Right lobe of liver (tissue), 6 donors: Measurements from ENCODE around the gene HPS4. TPM values are rescaled to one million over a fixed set of nuclear protein-coding genes. Genes with fewer than 3 reads are reported as not detected.

Experiments
- ATAC-seq, 4 donors: fragments of 200-7000 bp; cut with Tn5 transposase; one replicate each; pipeline ENCODE4 v1.9.1; 2020; ENCODE audit warnings: mild to moderate bottlenecking in 4 of 4, moderate library complexity in 4 of 4
- DNase-seq, 3 donors: peaks; one replicate each; pipeline ENCODE4 v3.0.0-alpha.2; 2020
- H3K27ac ChIP-seq, 3 donors: fragments of 200-600 bp; one replicate each; pipeline ENCODE4 v1.8.0; 2022
- H3K27me3 ChIP-seq, 2 donors: fragments of 200-600 bp; one replicate each; pipeline ENCODE4 v1.8.0; 2022
- H3K36me3 ChIP-seq, 4 donors: fragments of 200-600 bp; sonication (generic) in 1 of 4; one replicate each; pipeline versions ENCODE4 v1.5.1 to v1.8.0; 2017 to 2022; ENCODE audit warnings: control low read depth in 1 of 4
- H3K4me1 ChIP-seq, 4 donors: fragments of 200-600 bp; sonication (generic) in 1 of 4; one replicate each; pipeline versions ENCODE4 v1.5.1 to v1.8.0; 2017 to 2022; ENCODE audit warnings: control low read depth in 1 of 4
- H3K4me3 ChIP-seq, 3 donors: fragments of 200-600 bp; one replicate each; pipeline ENCODE4 v1.8.0; 2022
- H3K9me3 ChIP-seq, 4 donors: fragments of 200-600 bp; sonication (generic) in 1 of 4; one replicate each; pipeline versions ENCODE4 v1.5.1 to v1.8.0; 2017 to 2022; ENCODE audit warnings: control low read depth in 1 of 4
- POLR2A ChIP-seq: fragments of 450-650 bp; IDR thresholded peaks from one replicate; pipeline ENCODE4 v1.6.1; 2017; ENCODE audit warnings: antibody characterized with exemption, mild to moderate bottlenecking
- WGBS: methylation state at CpG from one replicate; pipeline ENCODE4 v1.1.6; 2018; ENCODE audit warnings: low coverage, low lambda C conversion rate; ENCODE audit not compliant: insufficient coverage; ENCODE audit errors: missing lambda C conversion rate; 5-methylcytosine and 5-hydroxymethylcytosine counted together
- intact Hi-C, 2 donors: fragments of 100-400 bp; cut with DNase I; formaldehyde crosslinking; loops; one replicate each; pipeline versions ENCODE4 v1.11.2 to v1.14.1; 2022
- total RNA-seq, 6 experiments: library from RNA; depleted of rRNA in 2 of 6; stranded (reverse); fragments of >200 nt in 2 of 6; fragmentation: NEBNext Ultra II Directional in 3 of 6; extraction: Animal tissue kit (Norgen Biotek cat#: 25700) in 3 of 6; gene quantifications; one replicate each; pipeline versions ENCODE4 v1.1.0 to v1.2.4, GENCODE V29; 2016 to 2023
- TF ChIP-seq, protein P1 (sequence below), 4 donors: fragments of 200-600 bp in 3 of 4; fragments of 450-650 bp in 1 of 4; IDR thresholded peaks; one replicate each; pipeline versions ENCODE4 v1.5.1 to v1.8.0; 2016 to 2022; ENCODE audit warnings: antibody characterized with exemption in 4 of 4, mild to moderate bottlenecking in 2 of 4
- donor health status: DM: no; HTN: yes; CAD: no.
- donor health status: DM: no; HTN: no; CAD: no.
- donor health status: DM: no; HTN: no; CAD: no.
- donor health status: DM: no; HTN: yes; CAD: no.
- donor health status: DM: no; HTN: yes; CAD: no.

The HPS4 gene
- total RNA-seq, 6 experiments from 2014 or later, result 10.7 to 13.8 (median 12.6) TPM

DNA sequence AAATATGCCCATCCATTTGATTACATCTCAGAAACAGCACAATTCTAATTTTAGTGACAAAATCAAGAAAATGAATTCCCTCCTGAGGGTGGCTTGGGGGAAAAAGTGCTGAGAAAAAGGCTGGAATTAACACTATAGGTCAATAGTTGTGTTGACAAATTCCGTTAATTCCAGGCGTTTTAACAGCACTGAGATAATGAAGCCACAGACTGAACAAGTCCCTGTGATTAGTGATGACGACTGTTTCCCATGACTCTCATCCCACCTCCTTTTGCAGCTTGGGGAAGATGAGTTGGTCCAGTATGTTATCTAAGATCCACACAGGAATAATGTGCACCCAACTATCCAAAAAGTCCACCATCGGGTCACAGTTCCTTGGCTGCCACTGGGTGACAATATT lies 12.9 kb upstream of the HPS4 start:
- ATAC-seq (no peak), DNase-seq (no peak)
- no peaks in the 10 kb centered on the region for H3K27me3 ChIP-seq

DNA sequence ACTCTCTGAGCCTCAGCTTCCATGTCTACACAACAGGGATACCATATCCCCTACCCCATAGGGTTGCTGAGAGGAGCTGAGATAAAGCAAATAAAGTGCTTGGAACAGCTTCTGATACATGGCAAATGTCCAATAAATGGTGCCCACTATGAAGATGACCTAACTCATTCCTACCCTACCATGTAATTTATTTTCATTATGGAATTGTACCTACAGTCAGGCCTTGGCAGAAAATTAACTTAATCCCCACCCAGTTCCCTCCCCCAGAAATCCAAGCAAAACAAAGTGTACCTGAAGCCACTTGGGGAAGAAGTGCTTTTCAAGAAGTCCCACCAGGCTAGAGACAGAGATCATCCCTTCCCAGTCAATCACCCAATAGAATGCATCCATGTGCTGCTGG lies 10.9 kb upstream of the HPS4 start:
- intact Hi-C loops, result no loop called here
- no peak for TF ChIP-seq POLR2A
- TF ChIP-seq, protein P1, sequence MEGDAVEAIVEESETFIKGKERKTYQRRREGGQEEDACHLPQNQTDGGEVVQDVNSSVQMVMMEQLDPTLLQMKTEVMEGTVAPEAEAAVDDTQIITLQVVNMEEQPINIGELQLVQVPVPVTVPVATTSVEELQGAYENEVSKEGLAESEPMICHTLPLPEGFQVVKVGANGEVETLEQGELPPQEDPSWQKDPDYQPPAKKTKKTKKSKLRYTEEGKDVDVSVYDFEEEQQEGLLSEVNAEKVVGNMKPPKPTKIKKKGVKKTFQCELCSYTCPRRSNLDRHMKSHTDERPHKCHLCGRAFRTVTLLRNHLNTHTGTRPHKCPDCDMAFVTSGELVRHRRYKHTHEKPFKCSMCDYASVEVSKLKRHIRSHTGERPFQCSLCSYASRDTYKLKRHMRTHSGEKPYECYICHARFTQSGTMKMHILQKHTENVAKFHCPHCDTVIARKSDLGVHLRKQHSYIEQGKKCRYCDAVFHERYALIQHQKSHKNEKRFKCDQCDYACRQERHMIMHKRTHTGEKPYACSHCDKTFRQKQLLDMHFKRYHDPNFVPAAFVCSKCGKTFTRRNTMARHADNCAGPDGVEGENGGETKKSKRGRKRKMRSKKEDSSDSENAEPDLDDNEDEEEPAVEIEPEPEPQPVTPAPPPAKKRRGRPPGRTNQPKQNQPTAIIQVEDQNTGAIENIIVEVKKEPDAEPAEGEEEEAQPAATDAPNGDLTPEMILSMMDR (IDR thresholded peaks at IDR 0.05), result no peak
- no peak for DNase-seq

More for the DNA sequence above, 12.9 kb upstream of the HPS4 start:
- 78% methylated on average over 3 of the region's 4 CpGs for WGBS
- Histone ChIP-seq H3K36me3 (peaks cover 16 to 94% (median 68%) of the 10 kb centered on the region in 4 donors), H3K4me3 (no peak overlapping the region), H3K27ac (no peak overlapping the region), H3K4me1 (no peaks in the 10 kb centered on the region), H3K9me3 (no peaks in the 10 kb centered on the region)
- no peak for TF ChIP-seq POLR2A
- TF ChIP-seq, protein P1 (IDR thresholded peaks at IDR 0.05), result no peak
- intact Hi-C loops, result no loop called here

GRCh38 chr22:26492220-26492619 lies 8.6 kb upstream of the HPS4 start:
- TF ChIP-seq, protein P1 (IDR thresholded peaks at IDR 0.05), result no peak
- TF ChIP-seq POLR2A, result no peak
- intact Hi-C loops, result no loop called here

More for the DNA sequence above, 10.9 kb upstream of the HPS4 start:
- no peaks in the 10 kb centered on the region for H3K9me3 ChIP-seq
- no peaks in the 10 kb centered on the region for H3K27me3 ChIP-seq
- H3K4me1 ChIP-seq, result no peaks in the 10 kb centered on the region
- peaks cover 17 to 92% (median 58%) of the 10 kb centered on the region in 4 donors for H3K36me3 ChIP-seq
- H3K4me3 ChIP-seq, result no peak overlapping the region
- no peak for ATAC-seq
- H3K27ac ChIP-seq, result no peak overlapping the region

GRCh38 chr22:26489447-26490036 lies 6.0 kb upstream of the HPS4 start:
- no peak for TF ChIP-seq POLR2A
- TF ChIP-seq, protein P1 (IDR thresholded peaks at IDR 0.05), result no peak
- Histone ChIP-seq H3K27me3 (no peaks in the 10 kb centered on the region), H3K4me1 (peaks cover 0 to 3% (median 0%) of the 10 kb centered on the region in 4 donors), H3K27ac (no peak overlapping the region), H3K4me3 (no peak overlapping the region), H3K36me3 (peaks cover 17 to 70% (median 31%) of the 10 kb centered on the region in 4 donors), H3K9me3 (no peaks in the 10 kb centered on the region)
- DNase-seq (no peak), ATAC-seq (peak in 1 of 4 donors; percentile 11)
- WGBS, result 71% methylated on average over 4 of the region's 4 CpGs
- intact Hi-C loops, result no loop called here

More at GRCh38 chr22:26492220-26492619, 8.6 kb upstream of the HPS4 start:
- Histone ChIP-seq H3K27ac (no peak overlapping the region), H3K4me1 (no peaks in the 10 kb centered on the region), H3K9me3 (no peaks in the 10 kb centered on the region), H3K27me3 (no peaks in the 10 kb centered on the region), H3K36me3 (peaks cover 17 to 90% (median 46%) of the 10 kb centered on the region in 4 donors), H3K4me3 (no peak overlapping the region)
- DNase-seq (no peak), ATAC-seq (no peak)
- WGBS, result 83% methylated on average over 5 of the region's 9 CpGs
